ENCODE measurements around the gene WDR33. TPM values are rescaled to one million over a fixed set of nuclear protein-coding genes. Genes with fewer than 3 reads are reported as not detected.
"Not testable (repeated sequence)": the region's sequence is repeated elsewhere in the genome, so short reads cannot be mapped to it uniquely, and the experiment has no call there.

The WDR33 gene
- total RNA-seq, 2 experiments from 2014 or later = 59.8 to 61.5 TPM

DNA sequence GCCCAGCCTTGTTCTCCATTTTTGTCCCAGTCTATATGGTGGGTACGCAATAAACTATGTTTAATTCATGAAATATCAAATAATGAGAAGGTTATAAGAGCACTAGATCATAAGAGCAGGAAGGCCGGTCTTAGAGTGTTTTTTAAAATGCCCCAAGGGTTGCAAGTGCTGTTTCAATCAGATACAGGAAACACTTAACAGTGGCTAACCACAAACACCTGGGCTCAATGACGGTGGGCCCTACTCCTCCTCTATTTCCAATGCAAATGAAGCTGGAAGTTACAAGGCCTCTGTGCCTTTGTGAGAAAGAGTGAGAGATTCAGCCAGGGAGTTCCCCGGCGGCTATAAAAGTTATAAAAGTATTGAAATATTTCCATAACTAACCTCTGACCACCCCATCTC lies 18.9 kb upstream of the WDR33 start:
- TF ChIP-seq, protein P1, sequence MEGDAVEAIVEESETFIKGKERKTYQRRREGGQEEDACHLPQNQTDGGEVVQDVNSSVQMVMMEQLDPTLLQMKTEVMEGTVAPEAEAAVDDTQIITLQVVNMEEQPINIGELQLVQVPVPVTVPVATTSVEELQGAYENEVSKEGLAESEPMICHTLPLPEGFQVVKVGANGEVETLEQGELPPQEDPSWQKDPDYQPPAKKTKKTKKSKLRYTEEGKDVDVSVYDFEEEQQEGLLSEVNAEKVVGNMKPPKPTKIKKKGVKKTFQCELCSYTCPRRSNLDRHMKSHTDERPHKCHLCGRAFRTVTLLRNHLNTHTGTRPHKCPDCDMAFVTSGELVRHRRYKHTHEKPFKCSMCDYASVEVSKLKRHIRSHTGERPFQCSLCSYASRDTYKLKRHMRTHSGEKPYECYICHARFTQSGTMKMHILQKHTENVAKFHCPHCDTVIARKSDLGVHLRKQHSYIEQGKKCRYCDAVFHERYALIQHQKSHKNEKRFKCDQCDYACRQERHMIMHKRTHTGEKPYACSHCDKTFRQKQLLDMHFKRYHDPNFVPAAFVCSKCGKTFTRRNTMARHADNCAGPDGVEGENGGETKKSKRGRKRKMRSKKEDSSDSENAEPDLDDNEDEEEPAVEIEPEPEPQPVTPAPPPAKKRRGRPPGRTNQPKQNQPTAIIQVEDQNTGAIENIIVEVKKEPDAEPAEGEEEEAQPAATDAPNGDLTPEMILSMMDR (IDR thresholded peaks at IDR 0.05) = no peak
- H3K36me3 ChIP-seq (ENCODE audit: insufficient read depth, low read length) = no peaks in the 10 kb centered on the region
- Mint-ChIP-seq H3K9me3 (peaks cover 5% of the 10 kb centered on the region), H3K27ac (peak overlapping the region; percentile 90), H3K4me3 (peak overlapping the region; percentile 71), H3K36me3 (ENCODE audit: low read depth) (peaks cover 4% of the 10 kb centered on the region), H3K4me1 (ENCODE audit: low read depth) (peaks cover 31% of the 10 kb centered on the region), H3K27me3 (no peaks in the 10 kb centered on the region)
- H3K27me3 ChIP-seq (ENCODE audit: control insufficient read depth in 1 of 2, insufficient read depth in 2 of 2, low read length in 2 of 2) = no peaks in the 10 kb centered on the region
- H3K9me3 ChIP-seq (ENCODE audit: control insufficient read depth in 1 of 2, insufficient read depth in 1 of 2, low read length in 2 of 2) = peaks cover 0 to 4% of the 10 kb centered on the region in 2 experiments
- H3K4me1 ChIP-seq (ENCODE audit: insufficient read depth, low read length) = peaks cover 29% of the 10 kb centered on the region
- POLR2A ChIA-PET = interaction anchor here (1.0 to 1.4 kb wide), 4 partner anchors 19 to 31 kb away, joined by 3 to 7 read pairs (median 4); partner anchors contain the start of gene WDR33
- DNase-seq = peak; percentile 13 to 87 (median 38)
- peak; percentile 98 for ATAC-seq (ENCODE audit: poor library complexity)
- H3K27ac ChIP-seq (ENCODE audit: low read depth in 1 of 2, low read length in 2 of 2) = peak overlapping the region; percentile 13 to 74
- H3K4me3 ChIP-seq (ENCODE audit: low read length) = no peak overlapping the region
- CTCF ChIA-PET = interaction anchor here (1.4 kb wide), 1 partner anchor 238 kb away, joined by 3 read pairs; no protein-coding TSS in a partner anchor
- intact Hi-C loops (cut with DNase I, micrococcal nuclease) = loop anchor here in 1 of 2 experiments (1.0 kb wide), 1 partner anchor 19 kb away; the partner anchor contains the start of gene WDR33

DNA sequence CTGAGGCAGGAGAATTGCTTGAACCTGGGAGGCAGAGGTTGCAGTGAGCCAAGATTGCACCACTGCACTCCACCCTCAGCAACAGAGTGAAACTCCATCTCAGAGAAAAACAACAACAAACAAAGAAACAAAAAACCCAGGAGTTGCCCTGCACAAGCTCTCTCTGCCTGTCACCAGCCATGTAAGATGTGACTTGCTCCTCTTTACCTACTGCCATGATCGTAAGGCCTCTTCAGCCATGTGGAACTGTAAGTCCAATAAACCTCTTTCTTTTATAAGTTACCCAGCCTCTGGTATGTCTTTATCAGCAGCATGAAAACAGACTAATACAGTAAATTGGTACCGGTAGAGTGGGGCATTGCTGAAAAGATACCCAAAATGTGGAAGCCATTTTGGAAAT lies 15.7 kb upstream of the WDR33 start:
- DNase-seq; H3K9me3 Mint-ChIP-seq; CTCF ChIA-PET; H3K36me3 Mint-ChIP-seq (ENCODE audit: low read depth); H3K36me3 ChIP-seq (ENCODE audit: insufficient read depth, low read length); H3K9me3 ChIP-seq (ENCODE audit: control insufficient read depth in 1 of 2, insufficient read depth in 1 of 2, low read length in 2 of 2); H3K27me3 Mint-ChIP-seq; H3K4me3 ChIP-seq (ENCODE audit: low read length); H3K27me3 ChIP-seq (ENCODE audit: control insufficient read depth in 1 of 2, insufficient read depth in 2 of 2, low read length in 2 of 2); ATAC-seq (ENCODE audit: poor library complexity); H3K4me3 Mint-ChIP-seq; H3K27ac ChIP-seq (ENCODE audit: low read depth in 1 of 2, low read length in 2 of 2); H3K27ac Mint-ChIP-seq; intact Hi-C loops (cut with DNase I, micrococcal nuclease): not testable (repeated sequence)
- peaks cover 31% of the 10 kb centered on the region for H3K4me1 Mint-ChIP-seq (ENCODE audit: low read depth)
- POLR2A ChIA-PET = interaction anchor here (0.6 kb wide), 2 partner anchors 18 to 90 kb away, joined by 3 read pairs; no protein-coding TSS in a partner anchor
- H3K4me1 ChIP-seq (ENCODE audit: insufficient read depth, low read length) = peaks cover 29% of the 10 kb centered on the region

DNA sequence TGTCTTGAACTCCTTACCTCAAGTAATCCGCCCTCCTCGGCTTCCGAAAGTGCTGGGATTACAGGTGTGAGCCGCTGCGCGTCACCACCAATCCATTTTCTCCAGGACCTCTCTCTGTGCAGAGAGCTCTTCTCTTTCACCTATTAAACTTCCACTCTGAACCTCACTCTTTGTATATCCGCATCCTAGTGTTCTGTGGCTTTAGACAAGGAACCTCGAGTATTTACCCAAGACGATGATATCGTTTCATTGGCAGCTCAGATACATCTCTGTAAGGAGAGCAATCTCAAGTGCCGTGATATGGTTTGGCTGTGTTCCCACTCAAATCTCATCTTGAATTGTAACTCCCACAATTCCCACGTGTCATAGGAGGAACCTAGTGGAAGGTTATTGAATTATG lies 15.1 kb upstream of the WDR33 start:
- peaks cover 3 to 4% of the 10 kb centered on the region in 2 experiments for H3K9me3 ChIP-seq (ENCODE audit: control insufficient read depth in 1 of 2, insufficient read depth in 1 of 2, low read length in 2 of 2)
- intact Hi-C loops (cut with DNase I, micrococcal nuclease) = no loop called here
- ATAC-seq (ENCODE audit: poor library complexity) (no peak), DNase-seq (no peak)
- no peaks in the 10 kb centered on the region for H3K36me3 ChIP-seq (ENCODE audit: insufficient read depth, low read length)
- Mint-ChIP-seq H3K27me3 (no peaks in the 10 kb centered on the region), H3K36me3 (ENCODE audit: low read depth) (peaks cover 4% of the 10 kb centered on the region), H3K4me1 (ENCODE audit: low read depth) (peaks cover 31% of the 10 kb centered on the region), H3K27ac (no peak overlapping the region), H3K4me3 (no peak overlapping the region), H3K9me3 (peaks cover 5% of the 10 kb centered on the region)
- POLR2A ChIA-PET = interaction anchor here (0.6 kb wide), 1 partner anchor 91 kb away, joined by 3 read pairs; no protein-coding TSS in a partner anchor
- no peaks in the 10 kb centered on the region for H3K27me3 ChIP-seq (ENCODE audit: control insufficient read depth in 1 of 2, insufficient read depth in 2 of 2, low read length in 2 of 2)
- H3K27ac ChIP-seq (ENCODE audit: low read depth in 1 of 2, low read length in 2 of 2) = no peak overlapping the region
- H3K4me3 ChIP-seq (ENCODE audit: low read length) = no peak overlapping the region
- CTCF ChIA-PET = interaction anchor here (1.2 kb wide), 1 partner anchor 15 kb away, joined by 4 read pairs; the partner anchor contains the start of gene WDR33
- H3K4me1 ChIP-seq (ENCODE audit: insufficient read depth, low read length) = peaks cover 24% of the 10 kb centered on the region
- TF ChIP-seq, protein P1 (IDR thresholded peaks at IDR 0.05) = no peak
